HFF-Myc (cell line): ENCODE results near the gene FAM234B.
A peak's percentile ranks its signal among the peaks of the same experiment; 100 is the strongest.

Source experiments
- DNase-seq: peaks from one replicate; pipeline ENCODE4 v3.0.0-alpha.2; 2011; ENCODE audit warnings: low read depth; ENCODE audit errors: extremely low read depth
- H3K4me3 ChIP-seq: replicated peaks from 2 replicates; pipeline ENCODE4 v1.5.1; 2011; ENCODE audit warnings: low read depth, mild to moderate bottlenecking, control low read depth, low read length
- CTCF ChIP-seq: IDR thresholded peaks from 2 replicates; pipeline ENCODE4 v1.5.1; 2012; ENCODE audit warnings: mild to moderate bottlenecking, low read depth, low read length, control low read depth; ENCODE audit errors: missing control alignments

Gene FAM234B

GRCh38 chr12:13022851-13023271 lies 21.3 kb upstream of the FAM234B start:
- H3K4me3 ChIP-seq, result no peak overlapping the region
- no peak for TF ChIP-seq CTCF
- no peak for DNase-seq

- peak; percentile 63 for TF ChIP-seq CTCF
- no peak overlapping the region for H3K4me3 ChIP-seq
- peak; percentile 53 for DNase-seq
Measured at GRCh38 chr12:13023811-13024530, 20.2 kb upstream of the FAM234B start.

GRCh38 chr12:13024531-13024916 lies 19.7 kb upstream of the FAM234B start:
- no peak for DNase-seq
- no peak for TF ChIP-seq CTCF
- no peak overlapping the region for H3K4me3 ChIP-seq

GRCh38 chr12:13026286-13026685 lies 17.9 kb upstream of the FAM234B start:
- DNase-seq, result no peak
- no peak for TF ChIP-seq CTCF
- H3K4me3 ChIP-seq, result no peak overlapping the region

- no peak for DNase-seq
- no peak for TF ChIP-seq CTCF
- H3K4me3 ChIP-seq, result no peak overlapping the region
Measured at GRCh38 chr12:13027032-13027431, 17.1 kb upstream of the FAM234B start.

- DNase-seq, result no peak
- no peak overlapping the region for H3K4me3 ChIP-seq
- no peak for TF ChIP-seq CTCF
Measured at GRCh38 chr12:13027508-13027907, 16.7 kb upstream of the FAM234B start.
